Measurements from ENCODE around the gene TMEM184A.
"Not testable (repeated sequence)": the region's sequence is repeated elsewhere in the genome, so short reads cannot be mapped to it uniquely, and the experiment has no call there.

The TMEM184A gene

GRCh38 chr7:1523208-1523607 is 32.8 kb downstream of the TMEM184A start:
- no peak for DNase-seq (ENCODE audit: low spot score)

GRCh38 chr7:1521456-1521855 is 34.5 kb downstream of the TMEM184A start:
- no peak for DNase-seq (ENCODE audit: low spot score)

GRCh38 chr7:1520539-1521234 is 35.3 kb downstream of the TMEM184A start:
- DNase-seq (ENCODE audit: low spot score) = no peak

- not testable (repeated sequence) for DNase-seq (ENCODE audit: low spot score)
Measured at GRCh38 chr7:1519322-1519922, 36.6 kb downstream of the TMEM184A start.

GRCh38 chr7:1516586-1517251 is 39.3 kb downstream of the TMEM184A start:
- no peak for DNase-seq (ENCODE audit: low spot score)

GRCh38 chr7:1515509-1515967 is 40.5 kb downstream of the TMEM184A start:
- not testable (repeated sequence) for DNase-seq (ENCODE audit: low spot score)

- DNase-seq (ENCODE audit: low spot score) = no peak
Measured at GRCh38 chr7:1514995-1515401, 41.0 kb downstream of the TMEM184A start.

GRCh38 chr7:1514407-1514806 is 41.6 kb downstream of the TMEM184A start:
- DNase-seq (ENCODE audit: low spot score) = no peak

- no peak for DNase-seq (ENCODE audit: low spot score)
Measured at GRCh38 chr7:1513657-1514095, 42.3 kb downstream of the TMEM184A start.

- no peak for DNase-seq (ENCODE audit: low spot score)
Measured at GRCh38 chr7:1512781-1513656, 43.0 kb downstream of the TMEM184A start.

GRCh38 chr7:1511444-1512422 is 44.3 kb downstream of the TMEM184A start:
- no peak for DNase-seq (ENCODE audit: low spot score)

- DNase-seq (ENCODE audit: low spot score) = no peak
Measured at GRCh38 chr7:1510780-1511154, 45.2 kb downstream of the TMEM184A start.

GRCh38 chr7:1509226-1509625 is 46.8 kb downstream of the TMEM184A start:
- DNase-seq (ENCODE audit: low spot score) = no peak

GRCh38 chr7:1508277-1508758 is 47.7 kb downstream of the TMEM184A start:
- no peak for DNase-seq (ENCODE audit: low spot score)

GRCh38 chr7:1505731-1506550 is 50.1 kb downstream of the TMEM184A start:
- DNase-seq (ENCODE audit: low spot score) = no peak

GRCh38 chr7:1503816-1504775 is 51.9 kb downstream of the TMEM184A start, which contains the start of gene INTS1:
Gene INTS1, minus strand, starts transcription at chr7:1504389. Its CDS starts 429 bp downstream, at chr7:1503960.
- peak; percentile 92 for DNase-seq (ENCODE audit: low spot score)

GRCh38 chr7:1503390-1503789 is 52.6 kb downstream of the TMEM184A start:
- DNase-seq (ENCODE audit: low spot score) = no peak

- no peak for DNase-seq (ENCODE audit: low spot score)
Measured at GRCh38 chr7:1502845-1503244, 53.2 kb downstream of the TMEM184A start.

All from putamen (tissue), 1 donor.